Neural crest cell (in vitro differentiated cells): ENCODE results near the gene PRDM1. TPM values are rescaled to one million over a fixed set of nuclear protein-coding genes. Genes with fewer than 3 reads are reported as not detected.

ENCODE experiments used
- DNase-seq: peaks from one replicate; pipeline ENCODE4 v3.0.0; 2021; ENCODE audit warnings: low read depth, mixed read lengths, low spot score
- H3K27ac Mint-ChIP-seq: one replicate; pipeline ENCODE4 v1.8.0; 2021; ENCODE audit warnings: mild to moderate bottlenecking, mixed read lengths; ENCODE audit not compliant: unreplicated experiment
- H3K27me3 Mint-ChIP-seq: 2 replicates; pipeline ENCODE4 v1.8.0; 2021; ENCODE audit warnings: low read depth, mild to moderate bottlenecking, mixed read lengths
- H3K36me3 Mint-ChIP-seq: 2 replicates; pipeline ENCODE4 v1.8.0; 2021; ENCODE audit warnings: low read depth, mild to moderate bottlenecking, mixed read lengths
- H3K4me1 Mint-ChIP-seq: 2 replicates; pipeline ENCODE4 v1.8.0; 2021; ENCODE audit warnings: mixed read lengths
- H3K4me3 Mint-ChIP-seq: one replicate; pipeline ENCODE4 v1.8.0; 2021; ENCODE audit warnings: mild to moderate bottlenecking, mixed read lengths
- H3K9me3 Mint-ChIP-seq: 2 replicates; pipeline ENCODE4 v1.8.0; 2021; ENCODE audit warnings: mixed read lengths
- total RNA-seq: library from RNA; stranded (reverse); gene quantifications from 2 replicates; pipeline ENCODE4 v1.2.1, GENCODE V29; 2021
- TF ChIP-seq, protein P1 (sequence below): fragments of 200-600 bp; sonication (generic); conservative IDR thresholded peaks from 2 replicates; pipeline ENCODE4 v1.5.0; 2021; ENCODE audit warnings: antibody characterized with exemption, mild to moderate bottlenecking

Gene PRDM1
- total RNA-seq, 1 donor from 2014 or later = 1.2 TPM

- no peaks in the 10 kb centered on the region for H3K4me1 Mint-ChIP-seq
- DNase-seq = no peak
- TF ChIP-seq, protein P1, sequence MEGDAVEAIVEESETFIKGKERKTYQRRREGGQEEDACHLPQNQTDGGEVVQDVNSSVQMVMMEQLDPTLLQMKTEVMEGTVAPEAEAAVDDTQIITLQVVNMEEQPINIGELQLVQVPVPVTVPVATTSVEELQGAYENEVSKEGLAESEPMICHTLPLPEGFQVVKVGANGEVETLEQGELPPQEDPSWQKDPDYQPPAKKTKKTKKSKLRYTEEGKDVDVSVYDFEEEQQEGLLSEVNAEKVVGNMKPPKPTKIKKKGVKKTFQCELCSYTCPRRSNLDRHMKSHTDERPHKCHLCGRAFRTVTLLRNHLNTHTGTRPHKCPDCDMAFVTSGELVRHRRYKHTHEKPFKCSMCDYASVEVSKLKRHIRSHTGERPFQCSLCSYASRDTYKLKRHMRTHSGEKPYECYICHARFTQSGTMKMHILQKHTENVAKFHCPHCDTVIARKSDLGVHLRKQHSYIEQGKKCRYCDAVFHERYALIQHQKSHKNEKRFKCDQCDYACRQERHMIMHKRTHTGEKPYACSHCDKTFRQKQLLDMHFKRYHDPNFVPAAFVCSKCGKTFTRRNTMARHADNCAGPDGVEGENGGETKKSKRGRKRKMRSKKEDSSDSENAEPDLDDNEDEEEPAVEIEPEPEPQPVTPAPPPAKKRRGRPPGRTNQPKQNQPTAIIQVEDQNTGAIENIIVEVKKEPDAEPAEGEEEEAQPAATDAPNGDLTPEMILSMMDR = no peak
- H3K27me3 Mint-ChIP-seq = peaks cover 14% of the 10 kb centered on the region
- H3K9me3 Mint-ChIP-seq = no peaks in the 10 kb centered on the region
- no peak overlapping the region for H3K4me3 Mint-ChIP-seq
- H3K27ac Mint-ChIP-seq = no peak overlapping the region
- no peaks in the 10 kb centered on the region for H3K36me3 Mint-ChIP-seq
Measured at GRCh38 chr6:106070636-106071035, 15.5 kb upstream of the PRDM1 start.

DNA sequence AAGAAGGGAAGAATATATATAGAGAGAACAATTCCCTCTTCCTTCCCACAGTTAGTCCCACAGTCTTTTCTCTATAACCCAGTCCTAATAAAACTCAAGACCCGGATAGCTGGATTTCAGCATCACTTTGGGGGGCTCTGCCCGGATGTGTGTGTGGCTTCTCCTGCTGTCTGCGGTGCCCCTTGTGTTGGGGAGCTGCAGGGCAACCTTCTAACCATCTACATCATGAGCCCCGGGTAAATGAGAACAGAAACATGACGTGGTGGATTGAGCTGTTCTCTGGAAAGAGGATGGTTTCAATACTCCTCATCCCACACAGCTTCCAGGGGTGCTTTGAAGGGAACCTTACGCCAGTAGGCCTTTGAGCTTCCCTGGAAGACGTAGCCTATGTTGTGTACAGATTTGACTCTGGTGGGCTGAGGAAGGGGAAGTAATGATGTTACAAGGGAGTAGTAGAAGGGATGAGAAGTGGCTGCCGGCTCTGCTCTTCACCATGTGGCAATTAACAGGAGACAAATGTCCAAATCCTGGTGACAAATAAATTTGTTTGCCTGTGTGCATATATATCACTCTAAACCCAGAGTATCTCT lies 13.5 kb upstream of the PRDM1 start:
- Mint-ChIP-seq H3K4me3 (no peak overlapping the region), H3K27me3 (peaks cover 16% of the 10 kb centered on the region), H3K27ac (no peak overlapping the region), H3K4me1 (no peaks in the 10 kb centered on the region), H3K36me3 (no peaks in the 10 kb centered on the region), H3K9me3 (no peaks in the 10 kb centered on the region)
- TF ChIP-seq, protein P1 = no peak
- no peak for DNase-seq

DNA sequence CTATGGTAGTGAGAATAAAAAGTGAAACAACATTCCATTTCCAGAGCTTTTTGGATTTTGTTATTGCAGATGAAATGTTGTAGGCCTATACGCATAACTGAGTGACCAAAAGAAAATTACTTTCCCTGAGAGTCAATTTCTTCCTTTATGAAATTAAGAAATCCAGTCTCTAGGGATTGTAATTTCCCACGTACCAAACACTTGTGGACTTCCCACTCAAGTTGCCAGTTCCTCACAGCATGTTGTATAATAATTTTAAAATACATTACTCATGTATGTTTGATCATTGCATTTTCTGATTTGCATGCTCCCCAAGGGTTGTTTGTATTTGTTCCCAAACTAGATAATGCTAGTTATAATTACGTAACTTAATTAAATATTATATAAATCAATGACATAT lies 12.0 kb upstream of the PRDM1 start:
- no peak overlapping the region for H3K4me3 Mint-ChIP-seq
- H3K27me3 Mint-ChIP-seq = peaks cover 12% of the 10 kb centered on the region
- H3K9me3 Mint-ChIP-seq = no peaks in the 10 kb centered on the region
- TF ChIP-seq, protein P1 = no peak
- H3K27ac Mint-ChIP-seq = no peak overlapping the region
- no peaks in the 10 kb centered on the region for H3K36me3 Mint-ChIP-seq
- no peaks in the 10 kb centered on the region for H3K4me1 Mint-ChIP-seq
- no peak for DNase-seq

DNA sequence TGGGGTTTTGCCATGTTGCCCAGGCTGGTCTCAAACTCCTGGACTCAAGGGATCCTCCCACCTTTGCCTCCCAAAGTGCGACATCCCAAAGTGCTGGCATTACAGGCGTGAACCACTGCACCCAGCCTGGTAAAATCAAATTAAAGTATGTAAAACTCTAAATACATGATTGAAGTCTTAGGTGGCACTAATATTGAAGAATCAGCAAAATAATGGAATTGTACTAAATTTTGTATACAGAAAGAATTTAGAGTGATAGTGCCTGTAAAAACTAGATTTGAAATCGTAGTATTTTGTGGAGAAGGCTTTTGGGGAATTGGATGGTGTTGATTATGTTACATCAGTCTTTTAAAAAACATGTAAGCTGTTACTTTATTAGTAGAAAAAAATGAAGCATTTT lies 10.0 kb upstream of the PRDM1 start:
- Mint-ChIP-seq H3K27me3 (peaks cover 7% of the 10 kb centered on the region), H3K4me1 (no peaks in the 10 kb centered on the region), H3K4me3 (no peak overlapping the region), H3K27ac (no peak overlapping the region), H3K9me3 (no peaks in the 10 kb centered on the region), H3K36me3 (no peaks in the 10 kb centered on the region)
- no peak for DNase-seq
- TF ChIP-seq, protein P1 = no peak

DNA sequence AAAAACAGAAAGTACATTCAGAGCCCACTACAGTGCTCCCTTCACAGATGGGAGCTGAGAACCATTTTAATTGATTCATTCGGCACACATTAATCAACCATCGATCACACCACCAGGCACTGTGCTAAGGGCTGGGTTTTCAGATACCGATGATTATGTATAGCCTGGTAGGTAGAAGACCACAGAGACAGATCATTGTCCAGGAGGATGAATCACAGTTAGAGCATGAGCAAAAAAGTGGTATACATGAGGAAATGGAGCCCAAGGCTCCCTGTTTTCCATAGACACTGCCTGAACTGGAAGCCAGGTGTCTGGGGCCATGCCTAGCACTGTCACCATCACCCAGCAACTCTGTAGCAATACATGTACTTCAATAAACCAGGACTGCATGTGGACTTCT lies 9.0 kb upstream of the PRDM1 start:
- no peak for DNase-seq
- Mint-ChIP-seq H3K36me3 (no peaks in the 10 kb centered on the region), H3K9me3 (no peaks in the 10 kb centered on the region), H3K4me1 (no peaks in the 10 kb centered on the region), H3K27me3 (peaks cover 12% of the 10 kb centered on the region), H3K4me3 (no peak overlapping the region), H3K27ac (no peak overlapping the region)
- TF ChIP-seq, protein P1 = no peak
